Skeletal muscle tissue (tissue), 4 donors: ENCODE results near the gene FYB1. TPM values are rescaled to one million over a fixed set of nuclear protein-coding genes. Genes with fewer than 3 reads are reported as not detected.

Source experiments
- H3K27ac ChIP-seq: one replicate; pipeline ENCODE4 v1.7.0; 2013; ENCODE audit warnings: mild to moderate bottlenecking, low read depth, low read length, inconsistent platforms
- H3K27me3 ChIP-seq, 3 donors: one replicate each; pipeline ENCODE4 v1.7.0; 2013; ENCODE audit warnings: low read length in 3 of 3; ENCODE audit not compliant: control insufficient read depth in 3 of 3, insufficient read depth in 3 of 3
- H3K36me3 ChIP-seq, 3 donors: one replicate each; pipeline ENCODE4 v1.7.0; 2013; ENCODE audit warnings: low read length in 3 of 3; ENCODE audit not compliant: control insufficient read depth in 3 of 3, insufficient read depth in 3 of 3
- H3K4me1 ChIP-seq, 3 donors: one replicate each; pipeline ENCODE4 v1.7.0; 2013; ENCODE audit warnings: low read length in 3 of 3, mild to moderate bottlenecking in 3 of 3; ENCODE audit not compliant: control insufficient read depth in 3 of 3, insufficient read depth in 3 of 3
- H3K4me3 ChIP-seq, 3 donors: one replicate each; pipeline ENCODE4 v1.7.0; 2013; ENCODE audit warnings: low read length in 3 of 3
- H3K9ac ChIP-seq, 3 donors: one replicate each; pipeline ENCODE4 v1.7.0; 2013; ENCODE audit warnings: low read length in 3 of 3, mild to moderate bottlenecking in 3 of 3, moderate library complexity in 2 of 3, low read depth in 1 of 3
- H3K9me3 ChIP-seq, 3 donors: one replicate each; pipeline ENCODE4 v1.7.0; 2013; ENCODE audit warnings: low read length in 3 of 3; ENCODE audit not compliant: control insufficient read depth in 3 of 3
- total RNA-seq: library from RNA; depleted of rRNA; stranded (reverse); fragments of >200 nt; gene quantifications from one replicate; pipeline ENCODE4 v1.2.3, GENCODE V29; 2014
- donor health status: Osteomylitis.

The FYB1 gene, protein sequence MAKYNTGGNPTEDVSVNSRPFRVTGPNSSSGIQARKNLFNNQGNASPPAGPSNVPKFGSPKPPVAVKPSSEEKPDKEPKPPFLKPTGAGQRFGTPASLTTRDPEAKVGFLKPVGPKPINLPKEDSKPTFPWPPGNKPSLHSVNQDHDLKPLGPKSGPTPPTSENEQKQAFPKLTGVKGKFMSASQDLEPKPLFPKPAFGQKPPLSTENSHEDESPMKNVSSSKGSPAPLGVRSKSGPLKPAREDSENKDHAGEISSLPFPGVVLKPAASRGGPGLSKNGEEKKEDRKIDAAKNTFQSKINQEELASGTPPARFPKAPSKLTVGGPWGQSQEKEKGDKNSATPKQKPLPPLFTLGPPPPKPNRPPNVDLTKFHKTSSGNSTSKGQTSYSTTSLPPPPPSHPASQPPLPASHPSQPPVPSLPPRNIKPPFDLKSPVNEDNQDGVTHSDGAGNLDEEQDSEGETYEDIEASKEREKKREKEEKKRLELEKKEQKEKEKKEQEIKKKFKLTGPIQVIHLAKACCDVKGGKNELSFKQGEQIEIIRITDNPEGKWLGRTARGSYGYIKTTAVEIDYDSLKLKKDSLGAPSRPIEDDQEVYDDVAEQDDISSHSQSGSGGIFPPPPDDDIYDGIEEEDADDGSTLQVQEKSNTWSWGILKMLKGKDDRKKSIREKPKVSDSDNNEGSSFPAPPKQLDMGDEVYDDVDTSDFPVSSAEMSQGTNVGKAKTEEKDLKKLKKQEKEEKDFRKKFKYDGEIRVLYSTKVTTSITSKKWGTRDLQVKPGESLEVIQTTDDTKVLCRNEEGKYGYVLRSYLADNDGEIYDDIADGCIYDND
- total RNA-seq: 4.2 TPM

- H3K4me1 ChIP-seq: peaks cover 5 to 24% (median 13%) of the 10 kb centered on the region in 3 donors
- no peaks in the 10 kb centered on the region for H3K9me3 ChIP-seq
- peak within 1 kb of the TSS; percentile 33 for H3K27ac ChIP-seq
- H3K4me3 ChIP-seq: peak within 1 kb of the TSS in 2 of 3 donors; percentile 4 to 11
- no peaks in the 10 kb centered on the region for H3K36me3 ChIP-seq
- H3K27me3 ChIP-seq: no peaks in the 10 kb centered on the region
- H3K9ac ChIP-seq: peak within 1 kb of the TSS in 1 of 3 donors; percentile 5
Measured at GRCh38 chr5:39219437-39219836, at the start of gene FYB1. TSS of gene FYB1 (minus strand) at chr5:39219563. CDS start at chr5:39202960, 16,603 bp downstream.

DNA sequence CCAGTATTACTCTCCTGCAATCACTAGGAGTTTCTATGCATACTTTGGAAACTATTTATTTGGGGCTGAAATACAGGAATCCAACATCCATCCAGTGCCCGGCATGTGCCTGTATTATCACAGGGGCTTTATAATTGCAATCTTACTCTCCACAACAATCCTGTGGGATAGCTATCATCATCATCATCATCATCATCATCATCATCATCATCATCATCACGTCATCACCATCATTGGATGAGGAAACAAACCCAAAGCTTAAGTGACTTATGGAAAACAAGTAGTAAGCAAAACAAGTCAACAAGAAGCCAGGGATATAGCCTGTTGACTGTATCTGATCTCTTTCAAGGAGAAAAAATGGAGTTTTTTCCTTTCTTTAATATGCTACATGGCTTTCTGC is 47.8 kb upstream of the FYB1 start:
- no peaks in the 10 kb centered on the region for H3K4me1 ChIP-seq
- no peak overlapping the region for H3K27ac ChIP-seq
- no peaks in the 10 kb centered on the region for H3K9me3 ChIP-seq
- H3K27me3 ChIP-seq: no peaks in the 10 kb centered on the region
- no peaks in the 10 kb centered on the region for H3K36me3 ChIP-seq
- H3K4me3 ChIP-seq: no peak overlapping the region
- no peak overlapping the region for H3K9ac ChIP-seq

GRCh38 chr5:39266442-39266841 is 47.1 kb upstream of the FYB1 start:
- Histone ChIP-seq H3K9ac (no peak overlapping the region), H3K27me3 (no peaks in the 10 kb centered on the region), H3K4me1 (no peaks in the 10 kb centered on the region), H3K4me3 (no peak overlapping the region), H3K36me3 (no peaks in the 10 kb centered on the region), H3K9me3 (no peaks in the 10 kb centered on the region), H3K27ac (no peak overlapping the region)

DNA sequence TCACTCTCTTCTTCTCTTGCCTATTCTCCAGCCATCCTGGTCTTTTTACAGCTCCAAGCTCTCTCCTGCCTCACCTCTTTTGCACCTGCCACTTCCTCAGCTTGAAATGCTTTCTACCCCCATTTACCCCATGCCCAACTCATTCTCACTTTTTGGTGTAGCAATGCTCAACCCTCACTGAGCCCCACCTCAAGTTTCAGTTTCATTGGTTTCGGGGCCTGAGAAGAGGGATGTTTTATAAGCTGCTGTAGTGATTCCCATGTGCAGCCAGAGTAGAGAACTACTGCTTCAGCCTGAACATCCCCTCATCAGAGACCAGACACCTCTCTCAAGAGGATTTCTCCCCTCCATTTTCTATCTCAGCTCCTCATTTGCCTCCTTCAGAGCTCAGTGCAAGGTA is 45.2 kb upstream of the FYB1 start:
- H3K27me3 ChIP-seq: no peaks in the 10 kb centered on the region

DNA sequence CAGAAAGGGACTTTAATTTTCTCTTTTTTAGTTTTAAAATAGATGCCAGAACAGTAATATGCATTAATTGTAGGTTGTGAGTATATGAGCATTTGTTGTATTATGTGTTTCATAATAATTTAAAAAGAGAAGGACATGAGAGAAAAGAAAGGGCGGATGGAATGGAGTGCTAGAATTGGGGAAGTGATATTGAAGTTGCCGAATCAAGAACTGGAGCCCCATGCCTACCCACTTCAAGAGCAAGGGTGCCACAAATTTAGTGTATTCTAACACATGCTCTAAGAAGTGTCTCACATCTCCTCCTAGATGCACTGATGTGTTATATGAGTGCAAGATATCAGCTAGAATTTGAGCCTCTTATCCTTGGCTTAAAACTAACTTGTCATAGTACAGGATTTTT is 43.6 kb upstream of the FYB1 start:
- Histone ChIP-seq H3K4me3 (no peak overlapping the region), H3K4me1 (no peaks in the 10 kb centered on the region), H3K27me3 (no peaks in the 10 kb centered on the region), H3K27ac (no peak overlapping the region), H3K9me3 (no peaks in the 10 kb centered on the region), H3K36me3 (no peaks in the 10 kb centered on the region), H3K9ac (no peak overlapping the region)

More for the DNA sequence above, 45.2 kb upstream of the FYB1 start:
- Histone ChIP-seq H3K9ac (no peak overlapping the region), H3K36me3 (no peaks in the 10 kb centered on the region), H3K27ac (no peak overlapping the region), H3K4me1 (no peaks in the 10 kb centered on the region), H3K9me3 (no peaks in the 10 kb centered on the region), H3K4me3 (no peak overlapping the region)

- Histone ChIP-seq H3K9me3 (no peaks in the 10 kb centered on the region), H3K9ac (no peak overlapping the region), H3K27me3 (no peaks in the 10 kb centered on the region), H3K36me3 (no peaks in the 10 kb centered on the region), H3K27ac (no peak overlapping the region), H3K4me3 (no peak overlapping the region), H3K4me1 (no peaks in the 10 kb centered on the region)
Measured at GRCh38 chr5:39260095-39260494, 40.7 kb upstream of the FYB1 start.

- Histone ChIP-seq H3K9me3 (no peaks in the 10 kb centered on the region), H3K4me1 (no peaks in the 10 kb centered on the region), H3K27me3 (no peaks in the 10 kb centered on the region), H3K4me3 (no peak overlapping the region), H3K36me3 (no peaks in the 10 kb centered on the region), H3K27ac (no peak overlapping the region), H3K9ac (no peak overlapping the region)
Measured at GRCh38 chr5:39257554-39257953, 38.2 kb upstream of the FYB1 start.

- Histone ChIP-seq H3K9me3 (no peaks in the 10 kb centered on the region), H3K27ac (no peak overlapping the region), H3K4me3 (no peak overlapping the region), H3K9ac (no peak overlapping the region), H3K27me3 (no peaks in the 10 kb centered on the region), H3K4me1 (no peaks in the 10 kb centered on the region), H3K36me3 (no peaks in the 10 kb centered on the region)
Measured at GRCh38 chr5:39256477-39257235, 37.3 kb upstream of the FYB1 start.

DNA sequence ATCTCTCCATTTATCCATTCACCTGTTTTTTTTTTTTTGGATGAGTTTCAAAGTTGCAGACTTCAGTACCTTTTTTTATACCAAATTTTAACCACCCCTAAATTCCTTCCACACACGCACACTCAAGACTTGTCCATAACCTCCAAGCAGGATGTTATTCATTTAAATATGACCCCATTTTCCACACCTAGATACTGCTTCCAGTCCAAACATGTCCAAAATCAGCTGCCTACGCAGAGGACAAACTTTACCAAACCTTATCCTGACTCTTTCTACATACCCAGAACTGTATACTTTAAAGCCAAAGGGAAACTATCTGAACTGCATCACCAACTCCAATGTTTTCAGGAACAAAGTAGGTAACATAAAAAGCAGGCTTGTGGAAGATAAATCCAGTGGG is 36.0 kb upstream of the FYB1 start:
- Histone ChIP-seq H3K27ac (no peak overlapping the region), H3K9me3 (no peaks in the 10 kb centered on the region), H3K4me3 (no peak overlapping the region), H3K36me3 (no peaks in the 10 kb centered on the region), H3K27me3 (no peaks in the 10 kb centered on the region), H3K9ac (no peak overlapping the region), H3K4me1 (no peaks in the 10 kb centered on the region)
